HG03064 (cell line): ENCODE data around the gene DOK7.

Experiments
- ATAC-seq: cut with Tn5 transposase; IDR thresholded peaks from one replicate; pipeline ENCODE4 v1.9.1; 2021; ENCODE audit warnings: low read depth; ENCODE audit not compliant: unreplicated experiment

DOK7 gene, protein sequence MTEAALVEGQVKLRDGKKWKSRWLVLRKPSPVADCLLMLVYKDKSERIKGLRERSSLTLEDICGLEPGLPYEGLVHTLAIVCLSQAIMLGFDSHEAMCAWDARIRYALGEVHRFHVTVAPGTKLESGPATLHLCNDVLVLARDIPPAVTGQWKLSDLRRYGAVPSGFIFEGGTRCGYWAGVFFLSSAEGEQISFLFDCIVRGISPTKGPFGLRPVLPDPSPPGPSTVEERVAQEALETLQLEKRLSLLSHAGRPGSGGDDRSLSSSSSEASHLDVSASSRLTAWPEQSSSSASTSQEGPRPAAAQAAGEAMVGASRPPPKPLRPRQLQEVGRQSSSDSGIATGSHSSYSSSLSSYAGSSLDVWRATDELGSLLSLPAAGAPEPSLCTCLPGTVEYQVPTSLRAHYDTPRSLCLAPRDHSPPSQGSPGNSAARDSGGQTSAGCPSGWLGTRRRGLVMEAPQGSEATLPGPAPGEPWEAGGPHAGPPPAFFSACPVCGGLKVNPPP

DNA sequence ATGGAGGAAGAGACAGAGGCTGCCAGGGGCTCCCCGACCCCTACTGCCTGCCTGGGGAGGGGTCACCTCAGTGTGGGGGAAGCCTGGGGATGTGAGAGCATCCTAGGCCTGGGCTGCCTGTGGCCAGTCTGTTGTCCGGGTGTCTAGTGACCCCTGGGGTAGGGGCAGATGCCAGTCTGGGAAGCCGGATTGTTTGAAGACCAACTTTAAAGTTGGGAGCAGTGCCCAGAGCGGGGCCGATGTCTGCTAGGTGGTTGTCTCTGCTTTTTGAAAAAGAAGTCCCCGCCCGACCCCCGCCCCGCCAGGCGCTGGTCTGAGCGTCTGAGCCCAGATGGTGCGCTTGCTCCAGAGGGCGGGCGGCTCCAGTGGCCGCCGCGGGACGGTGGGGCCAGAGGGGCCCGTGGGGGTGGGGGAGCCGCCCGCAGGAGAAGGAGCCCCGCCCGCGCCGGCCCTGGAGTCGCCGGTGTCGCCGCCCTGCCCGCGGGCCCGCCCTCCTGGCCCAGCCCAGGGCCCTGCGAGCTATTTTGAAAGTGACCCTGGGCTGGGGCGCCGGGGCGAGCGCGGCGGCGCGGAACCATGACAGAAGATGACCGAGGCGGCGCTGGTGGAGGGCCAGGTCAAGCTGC is at the start of gene DOK7:
DOK7 (plus strand) TSS at position 517 of the 626 bp plus-strand sequence; CDS start at position 587, 70 bp downstream.
- no peak for ATAC-seq

DNA sequence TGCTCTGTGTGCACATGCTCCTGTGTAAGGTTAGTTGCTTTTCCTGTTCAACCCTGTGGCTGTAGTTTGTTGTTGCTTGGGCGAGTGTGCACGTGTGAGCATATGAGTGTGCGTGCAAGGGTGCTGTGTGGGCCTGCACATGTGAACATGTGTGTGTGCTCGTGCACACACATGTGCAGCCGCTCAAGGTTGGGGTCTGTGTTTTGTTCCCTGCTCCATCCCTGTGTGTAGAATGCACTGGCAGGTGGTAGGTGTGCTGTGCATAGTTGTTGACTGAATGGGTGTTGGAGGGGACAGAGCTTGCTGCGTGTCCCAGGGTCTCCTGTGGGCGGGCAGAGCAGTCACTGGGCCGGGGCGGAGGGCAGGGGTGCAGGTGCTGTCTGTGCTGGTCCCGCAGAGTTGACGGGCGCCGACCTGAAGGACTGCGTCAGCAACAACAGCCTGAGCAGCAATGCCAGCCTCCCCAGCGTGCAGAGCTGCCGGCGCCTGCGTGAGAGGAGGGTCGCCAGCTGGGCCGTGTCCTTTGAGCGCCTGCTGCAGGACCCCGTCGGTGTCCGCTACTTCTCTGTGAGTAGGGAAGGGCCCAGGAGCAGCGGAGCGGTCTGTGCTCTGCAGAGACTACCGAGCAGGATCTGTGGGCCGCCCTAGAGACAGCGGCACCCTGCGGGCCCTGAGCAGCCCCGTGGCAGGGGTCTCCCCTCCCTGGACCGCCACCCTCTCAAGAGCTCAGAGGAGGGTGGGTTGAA is 49.3 kb upstream of the DOK7 start:
- no peak for ATAC-seq

DNA sequence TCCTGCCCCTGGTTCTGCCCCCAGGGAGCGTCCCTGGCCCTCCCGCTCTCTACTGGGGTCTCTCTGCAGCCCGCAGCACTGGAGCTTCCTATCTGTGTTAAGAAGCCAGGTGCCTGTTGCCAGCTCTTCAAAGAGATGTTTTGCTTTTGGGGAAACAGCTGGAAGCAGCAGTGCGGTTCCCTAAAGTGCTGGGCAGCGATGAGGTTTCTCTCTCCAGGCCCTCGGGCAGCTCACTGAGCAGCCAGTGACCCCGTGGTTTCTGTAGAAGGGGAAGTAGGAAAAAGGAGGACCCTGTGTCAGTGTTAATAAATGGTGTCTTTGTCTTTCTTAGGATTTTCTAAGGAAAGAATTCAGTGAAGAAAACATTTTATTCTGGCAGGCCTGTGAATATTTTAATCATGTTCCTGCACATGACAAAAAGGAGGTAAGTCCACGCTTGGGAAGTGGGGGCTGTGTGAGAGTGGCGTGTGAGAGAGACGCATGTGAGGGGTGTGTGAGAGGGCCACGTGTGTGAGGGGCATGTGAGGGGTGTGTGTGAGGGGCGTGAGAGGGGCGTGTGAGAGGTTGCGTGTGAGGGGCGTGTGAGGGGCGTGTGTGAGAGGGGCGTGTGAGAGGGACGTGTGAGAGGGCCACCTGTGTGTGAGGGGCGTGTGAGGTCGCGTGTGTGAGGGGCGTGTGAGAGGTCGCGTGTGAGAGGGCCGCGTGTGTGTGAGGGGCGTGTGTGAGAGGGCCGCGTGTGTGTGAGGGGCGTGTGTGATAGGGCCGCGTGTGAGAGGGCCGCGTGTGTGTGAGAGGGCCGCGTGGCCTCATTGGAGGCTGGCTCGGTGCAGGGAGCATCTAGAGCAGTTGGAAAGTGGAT is 48.5 kb upstream of the DOK7 start:
- ATAC-seq, result no peak

DNA sequence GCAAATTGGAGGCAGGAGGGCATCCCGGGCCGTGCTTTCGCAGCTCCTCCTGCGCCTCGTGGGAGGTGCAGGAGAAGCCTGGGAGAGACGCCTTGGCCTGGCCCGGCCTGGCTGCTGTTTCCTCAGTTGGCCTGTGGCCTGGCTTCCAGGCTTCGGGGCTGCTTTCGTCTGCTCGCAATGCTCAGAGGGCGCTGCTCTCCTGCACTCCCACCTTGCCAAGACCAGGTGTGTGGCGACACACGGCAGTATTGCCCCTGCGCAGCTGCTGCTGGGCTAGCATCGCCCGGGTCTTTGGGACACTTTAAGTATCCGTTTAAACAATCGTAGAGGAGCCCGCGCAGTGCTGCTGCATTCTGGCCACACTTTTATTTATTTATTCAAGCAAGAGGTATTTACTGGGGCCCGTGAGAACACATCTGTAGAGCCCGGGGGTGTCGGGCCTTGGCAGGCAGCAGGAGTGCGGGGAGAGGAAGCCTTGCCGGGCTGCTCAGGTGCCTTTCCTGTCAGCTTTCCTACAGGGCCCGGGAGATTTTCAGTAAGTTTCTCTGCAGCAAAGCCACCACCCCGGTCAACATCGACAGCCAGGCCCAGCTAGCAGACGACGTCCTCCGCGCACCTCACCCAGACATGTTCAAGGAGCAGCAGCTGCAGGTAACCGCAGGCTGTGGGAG is 47.5 kb upstream of the DOK7 start:
- no peak for ATAC-seq

DNA sequence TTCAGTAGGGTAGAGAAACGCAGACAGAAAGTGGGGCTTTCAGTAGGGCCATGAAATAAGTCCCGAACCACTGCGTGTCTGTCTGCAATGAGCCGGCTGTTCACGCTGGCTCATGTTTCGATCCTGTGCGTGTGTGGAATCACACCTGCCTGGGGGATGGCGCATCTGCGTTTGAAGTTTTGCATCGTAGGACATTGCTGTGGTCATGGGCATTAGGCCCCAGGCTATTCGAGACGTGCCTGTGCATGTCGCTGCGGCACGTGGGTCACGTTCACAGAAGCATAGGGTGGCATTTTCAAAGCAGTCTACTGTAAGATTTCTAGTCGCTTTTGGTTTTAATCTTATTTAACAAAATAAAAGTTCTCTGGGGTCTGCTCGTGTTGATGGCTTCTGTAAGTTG is 46.8 kb upstream of the DOK7 start:
- ATAC-seq, result no peak

DNA sequence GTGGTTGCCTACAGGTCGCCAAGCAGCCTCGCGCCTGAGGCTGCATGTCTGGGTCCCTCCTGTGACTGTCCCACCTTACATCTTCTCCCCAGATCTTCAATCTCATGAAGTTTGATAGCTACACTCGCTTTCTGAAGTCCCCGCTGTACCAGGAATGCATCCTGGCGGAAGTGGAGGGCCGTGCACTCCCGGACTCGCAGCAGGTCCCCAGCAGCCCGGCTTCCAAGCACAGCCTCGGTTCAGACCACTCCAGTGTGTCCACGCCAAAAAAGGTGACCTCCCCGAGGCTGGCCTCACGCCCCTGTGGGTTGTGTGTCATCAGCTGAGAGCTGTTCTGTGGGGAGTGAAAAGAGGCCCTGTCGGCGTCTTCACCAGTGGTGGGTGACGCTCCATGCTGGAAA is 46.3 kb upstream of the DOK7 start:
- no peak for ATAC-seq

DNA sequence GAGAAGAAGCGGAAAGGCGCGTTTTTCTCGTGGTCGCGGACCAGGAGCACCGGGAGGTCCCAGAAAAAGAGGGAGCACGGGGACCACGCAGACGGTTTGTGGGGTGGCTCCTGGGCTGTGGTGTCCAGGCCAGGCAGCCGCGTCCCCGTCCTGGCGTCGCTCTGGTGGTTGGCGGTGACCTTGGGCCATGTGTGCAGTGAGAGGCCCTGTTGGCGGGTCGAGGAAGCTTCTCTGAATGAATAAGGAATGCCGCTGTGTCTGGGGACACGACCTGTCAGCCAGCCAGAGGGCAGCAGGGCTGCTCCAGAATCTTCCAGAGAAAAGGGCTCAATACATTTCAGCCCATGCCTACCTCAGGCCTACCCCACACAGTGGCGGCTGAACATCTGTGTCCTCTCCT is 45.7 kb upstream of the DOK7 start:
- no peak for ATAC-seq

DNA sequence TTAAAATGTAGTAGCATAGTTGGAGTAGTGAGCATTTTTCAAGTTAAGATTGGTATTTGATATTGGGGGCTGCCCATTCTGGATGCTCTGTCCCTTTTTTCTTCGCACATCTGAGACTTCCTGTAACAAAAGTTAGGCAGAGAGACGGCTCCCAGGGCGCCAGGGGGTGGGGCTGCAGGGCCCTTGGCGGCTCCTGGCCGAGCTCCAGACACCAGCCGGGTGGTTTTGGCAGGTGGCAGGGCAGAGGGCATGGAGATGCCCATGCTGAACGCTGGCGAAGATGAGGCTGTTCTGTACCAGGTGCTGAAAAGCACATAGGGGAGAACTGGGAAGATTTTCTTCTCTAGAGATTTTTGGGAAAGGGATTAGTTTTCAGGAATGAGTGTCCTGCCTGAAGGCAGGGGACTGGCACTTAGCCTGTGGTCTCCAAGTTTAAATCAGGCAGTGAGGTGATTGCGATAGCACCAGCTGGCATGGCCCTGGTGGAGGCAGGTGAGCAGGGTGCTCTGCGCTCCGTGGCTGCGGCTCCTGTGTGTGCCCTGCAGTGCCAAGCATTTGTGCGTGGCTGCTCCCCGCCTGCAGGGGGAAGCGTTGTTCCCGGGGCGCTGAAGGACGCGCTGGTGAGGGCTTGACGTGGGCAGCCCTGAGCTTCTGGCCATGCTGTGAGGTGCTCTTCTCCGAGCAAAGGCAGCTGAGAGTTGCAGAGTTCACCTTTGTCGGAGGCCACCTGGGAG is 44.9 kb upstream of the DOK7 start:
- no peak for ATAC-seq

DNA sequence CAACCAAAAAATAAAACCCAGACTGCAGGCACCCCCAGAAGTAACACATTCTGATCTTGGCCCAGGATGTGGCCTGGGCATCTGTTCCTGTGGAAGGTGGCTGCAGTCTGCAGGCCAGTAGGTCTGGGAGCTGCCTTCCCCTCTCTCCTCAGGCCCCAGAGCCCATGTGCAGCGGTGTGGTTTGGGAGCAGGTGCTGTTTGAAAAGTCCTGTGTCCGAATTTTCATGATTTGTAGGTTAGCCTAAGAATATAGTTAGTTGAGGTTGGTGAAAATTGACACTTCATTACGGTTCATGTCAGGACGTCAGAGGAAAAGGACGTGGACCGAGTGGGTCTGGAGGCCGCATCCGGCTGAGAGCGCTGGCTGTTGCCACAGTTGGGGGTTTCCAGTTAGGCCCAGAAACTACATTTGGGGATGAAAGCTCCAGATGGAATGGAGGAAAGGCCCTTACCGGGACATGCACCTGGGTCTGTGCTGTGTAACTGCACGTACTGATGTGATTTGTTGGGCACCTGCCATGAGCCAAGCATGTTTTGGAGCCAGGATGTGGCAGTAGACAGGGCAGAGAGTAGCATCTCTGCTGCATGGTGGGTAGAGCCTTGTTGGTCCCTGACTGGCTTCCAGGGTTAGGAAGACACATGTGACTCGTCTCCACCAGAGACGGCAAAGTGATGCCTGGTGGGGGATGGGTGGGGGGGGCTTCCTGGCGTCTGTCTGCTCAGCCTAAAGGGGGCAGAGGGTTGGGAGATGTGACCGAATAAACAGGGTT is 43.1 kb upstream of the DOK7 start:
- ATAC-seq, result no peak

DNA sequence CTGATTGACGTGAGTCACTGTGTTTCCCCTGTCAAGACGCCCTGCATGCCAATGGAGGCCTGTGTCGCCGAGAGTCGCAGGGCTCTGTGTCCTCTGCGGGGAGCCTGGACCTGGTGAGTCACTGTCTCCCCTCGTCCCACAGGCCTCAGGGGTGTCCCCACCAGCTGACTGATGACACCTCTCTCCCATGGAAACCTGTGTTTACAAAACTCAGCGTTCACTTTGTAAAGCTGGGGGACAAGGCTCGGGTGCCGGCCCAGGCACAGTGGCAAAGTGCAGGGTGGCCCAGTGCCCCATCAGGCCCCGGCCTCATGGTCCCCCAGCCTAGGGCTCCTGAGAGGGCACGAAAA is 42.5 kb upstream of the DOK7 start:
- ATAC-seq, result no peak

DNA sequence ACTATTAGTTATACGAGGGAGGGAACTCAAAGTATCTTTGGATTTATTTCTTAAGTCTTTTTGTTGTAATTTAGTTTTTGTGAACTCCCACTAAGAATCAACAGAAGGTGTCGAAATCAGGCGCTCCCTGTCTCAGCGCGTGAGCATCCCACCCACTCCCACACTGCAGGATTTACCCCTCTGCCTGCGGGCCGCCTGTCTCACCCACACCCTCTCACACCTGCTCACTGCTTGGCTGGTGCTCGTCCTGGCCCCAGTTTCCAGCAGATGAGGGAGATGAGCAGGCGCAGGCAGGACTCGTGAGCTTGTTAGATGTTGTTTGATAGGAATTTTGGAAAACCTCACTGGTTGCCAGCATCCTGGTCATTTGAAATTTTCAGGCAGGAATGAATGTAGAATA is 42.1 kb upstream of the DOK7 start:
- ATAC-seq, result no peak

DNA sequence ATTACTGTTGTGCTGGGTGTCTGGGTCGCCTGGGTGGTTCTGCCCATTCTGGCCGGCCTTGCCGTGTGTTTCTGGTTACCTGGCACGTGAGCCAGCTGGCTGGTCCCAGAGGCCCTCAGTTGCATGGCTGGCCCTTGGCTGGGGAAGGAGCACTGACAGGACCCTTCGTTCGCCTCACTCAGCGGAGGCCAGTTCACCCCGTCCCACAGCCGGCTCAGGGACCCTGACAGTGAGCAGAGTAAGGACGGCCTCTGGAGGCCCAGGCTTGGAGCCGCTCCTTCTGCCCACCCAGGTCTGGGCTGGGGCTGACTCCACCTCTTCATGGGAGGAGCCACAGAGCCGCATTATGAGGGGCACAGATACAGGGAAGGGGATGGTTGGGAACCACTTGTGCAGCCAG is 41.6 kb upstream of the DOK7 start:
- no peak for ATAC-seq

DNA sequence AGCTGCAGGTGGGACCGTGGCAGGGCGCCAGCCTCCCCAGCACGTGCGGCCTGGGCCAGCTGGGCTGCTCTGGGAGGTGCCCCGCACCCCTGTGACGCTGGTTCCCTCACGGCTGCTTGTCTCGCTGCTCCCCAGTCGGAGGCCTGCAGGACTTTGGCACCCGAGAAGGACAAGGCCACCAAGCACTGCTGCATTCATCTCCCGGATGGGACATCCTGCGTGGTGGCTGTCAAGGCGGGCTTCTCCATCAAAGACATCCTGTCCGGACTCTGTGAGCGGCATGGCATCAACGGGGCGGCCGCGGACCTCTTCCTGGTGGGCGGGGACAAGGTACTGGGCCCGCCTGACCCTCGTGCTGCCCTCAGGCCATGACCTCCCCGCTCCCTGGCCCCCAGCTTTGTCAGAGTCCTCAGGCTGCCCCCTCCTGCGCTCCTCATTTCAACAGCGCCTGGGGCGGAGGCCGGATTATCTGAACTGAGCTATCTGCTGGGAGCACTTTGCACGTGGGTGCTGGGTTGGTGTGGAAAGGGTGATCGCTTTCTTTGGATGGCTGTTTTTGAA is 40.8 kb upstream of the DOK7 start:
- no peak for ATAC-seq

DNA sequence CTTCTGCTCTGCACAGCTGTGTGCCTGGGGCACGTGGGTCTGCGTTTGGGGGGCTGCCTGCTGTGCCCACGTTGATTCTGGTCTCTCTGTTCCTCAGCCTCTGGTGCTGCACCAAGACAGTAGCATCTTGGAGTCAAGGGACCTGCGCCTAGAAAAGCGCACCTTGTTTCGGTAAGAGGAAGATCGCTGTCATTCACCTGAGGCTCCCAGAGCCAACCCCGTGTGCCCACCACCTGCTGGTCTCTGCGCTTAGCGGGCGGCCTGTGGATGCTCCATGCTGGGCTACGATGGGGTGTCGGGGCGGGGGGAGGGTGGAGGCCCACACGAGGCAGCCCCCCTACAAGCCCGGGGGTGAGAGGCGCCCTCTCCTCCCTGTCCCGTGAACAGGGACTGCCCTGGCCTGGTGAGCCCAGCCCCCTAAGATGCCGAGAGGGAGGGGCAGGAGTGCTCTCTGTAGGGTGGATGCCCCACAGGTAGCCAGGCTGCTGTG is 40.3 kb upstream of the DOK7 start:
- ATAC-seq, result no peak

DNA sequence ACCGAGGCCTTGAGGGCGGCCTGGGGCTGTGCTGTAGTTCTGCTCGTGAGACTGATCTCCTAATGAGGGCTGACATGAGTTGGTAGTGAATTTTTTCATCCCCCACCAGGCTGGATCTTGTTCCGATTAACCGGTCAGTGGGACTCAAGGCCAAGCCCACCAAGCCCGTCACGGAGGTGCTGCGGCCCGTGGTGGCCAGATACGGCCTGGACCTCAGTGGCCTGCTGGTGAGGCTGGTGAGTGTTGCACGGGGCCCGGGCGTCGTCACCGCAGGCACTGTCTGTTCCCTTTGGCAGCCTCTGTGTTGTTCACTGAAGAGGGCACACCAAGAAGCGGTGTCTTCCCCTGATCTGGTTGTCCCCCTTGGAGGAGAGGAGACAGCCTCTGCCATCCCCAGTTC is 39.7 kb upstream of the DOK7 start:
- ATAC-seq, result no peak

DNA sequence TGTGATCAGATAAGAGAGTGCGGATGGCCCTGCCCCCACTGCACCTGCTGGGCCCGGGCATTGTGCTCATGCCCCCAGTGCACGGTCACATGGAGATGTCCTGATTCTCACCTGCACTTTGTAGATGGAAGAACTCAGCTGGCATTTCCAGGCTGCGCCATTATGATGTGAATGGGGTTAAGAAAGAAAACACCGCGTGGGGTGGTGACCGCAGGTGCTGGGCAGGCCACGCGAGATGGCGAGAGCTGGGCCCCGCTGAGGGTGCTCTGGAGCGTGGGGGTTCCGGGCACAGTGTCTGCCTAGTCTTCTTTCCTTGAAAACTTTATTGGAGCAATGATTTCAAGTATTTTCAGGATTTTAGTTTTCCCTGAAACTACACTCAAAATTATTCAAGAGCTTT is 39.2 kb upstream of the DOK7 start:
- ATAC-seq, result no peak

DNA sequence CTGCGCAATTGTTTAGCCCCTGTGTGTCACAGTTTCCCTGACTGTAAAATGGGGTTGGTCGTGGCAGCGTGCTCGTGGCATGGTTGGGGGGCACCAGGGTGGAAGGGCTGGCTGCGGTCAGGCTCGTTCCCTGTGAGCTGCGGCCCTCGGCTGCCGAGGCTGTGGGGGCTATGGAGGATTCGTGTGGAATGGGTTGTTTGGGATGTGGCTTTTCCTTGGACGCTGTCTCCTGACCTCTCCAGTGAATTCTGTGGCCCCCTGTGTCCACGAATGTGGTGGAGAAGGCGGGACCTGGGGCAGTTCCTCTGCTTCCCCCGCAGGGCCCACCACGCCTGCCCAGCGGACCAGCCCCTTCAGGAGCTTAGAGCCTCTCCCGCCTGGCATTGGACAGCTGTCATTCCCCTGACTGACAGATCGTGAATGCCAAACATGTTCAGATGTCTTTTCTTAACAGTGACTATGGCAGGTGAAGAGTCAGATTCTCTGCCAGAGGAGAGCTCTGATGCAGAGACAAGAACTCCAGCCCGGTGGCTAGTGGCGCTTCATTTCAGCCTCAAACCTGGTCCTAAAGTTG is 38.5 kb upstream of the DOK7 start:
- no peak for ATAC-seq
